Stomach (tissue), 4 donors: ENCODE results near the gene NFATC2.

Experiments used
- CTCF ChIP-seq, 7 experiments: fragments of 450-650 bp in 4 of 7; fragments of 200-600 bp in 3 of 7; sonication (generic) in 3 of 7; IDR thresholded peaks; one replicate each; pipeline ENCODE4 v1.5.1; 2016 to 2019; ENCODE audit warnings: antibody characterized with exemption in 7 of 7, control low read depth in 2 of 7, mild to moderate bottlenecking in 1 of 7
- POLR2A ChIP-seq, 4 donors: fragments of 450-650 bp; IDR thresholded peaks; one replicate each; pipeline ENCODE4 v1.6.1; 2016; ENCODE audit warnings: antibody characterized with exemption in 4 of 4, control low read depth in 2 of 4, mild to moderate bottlenecking in 1 of 4, moderate library complexity in 1 of 4

- TF ChIP-seq CTCF (IDR thresholded peaks at IDR 0.05) (no peak), POLR2A (IDR thresholded peaks at IDR 0.05) (no peak)
Measured at GRCh38 chr20:51339721-51340450, 202.6 kb downstream of the NFATC2 start.
